Measurements from ENCODE around the gene FAM153A. TPM values are rescaled to one million over a fixed set of nuclear protein-coding genes. Genes with fewer than 3 reads are reported as not detected.
"Not testable (repeated sequence)": the region's sequence is repeated elsewhere in the genome, so short reads cannot be mapped to it uniquely, and the experiment has no call there.

FAM153A gene
- 100 to 1,000 TPM; 116 to 117 TPM for total RNA-seq
- polyA plus RNA-seq, result 1 to 10 TPM in 2 of 3 donors, under 1 TPM in 1; 0.60 to 1.8 (median 1.6) TPM
- total RNA-seq, result 5.0 to 80.2 (median 33.7) reads per million in 6 experiments

GRCh38 chr5:177782792-177783633 lies at the start of gene FAM153A:
TSS of gene FAM153A (minus strand) at chr5:177782899.
- peak in 2 of 10 donors; percentile 6 to 46 for DNase-seq
- H3K36me3 Mint-ChIP-seq, POLR2A ChIA-PET, H3K27me3 Mint-ChIP-seq, H3K9me3 Mint-ChIP-seq, H3K4me1 Mint-ChIP-seq: not testable (repeated sequence)
- peak; percentile 98 to 99 for ATAC-seq
- H3K27ac Mint-ChIP-seq, result peak within 1 kb of the TSS in 3 of 10 donors; percentile 29 to 71 (median 43)
- H3K4me3 Mint-ChIP-seq, result peak within 1 kb of the TSS in 5 of 10 donors; percentile 27 to 77 (median 55)

- POLR2A ChIA-PET, H3K9me3 Mint-ChIP-seq, H3K27me3 Mint-ChIP-seq, H3K4me3 Mint-ChIP-seq, DNase-seq, ATAC-seq: not testable (repeated sequence)
- peaks cover 4 to 16% (median 11%) of the 10 kb centered on the region in 4 donors for H3K4me1 Mint-ChIP-seq
- peak overlapping the region in 1 of 10 donors; percentile 56 for H3K27ac Mint-ChIP-seq
- peaks cover 0 to 15% (median 2%) of the 10 kb centered on the region in 3 donors for H3K36me3 Mint-ChIP-seq
Observed at GRCh38 chr5:177832287-177832686, 49.6 kb upstream of the FAM153A start.

DNA sequence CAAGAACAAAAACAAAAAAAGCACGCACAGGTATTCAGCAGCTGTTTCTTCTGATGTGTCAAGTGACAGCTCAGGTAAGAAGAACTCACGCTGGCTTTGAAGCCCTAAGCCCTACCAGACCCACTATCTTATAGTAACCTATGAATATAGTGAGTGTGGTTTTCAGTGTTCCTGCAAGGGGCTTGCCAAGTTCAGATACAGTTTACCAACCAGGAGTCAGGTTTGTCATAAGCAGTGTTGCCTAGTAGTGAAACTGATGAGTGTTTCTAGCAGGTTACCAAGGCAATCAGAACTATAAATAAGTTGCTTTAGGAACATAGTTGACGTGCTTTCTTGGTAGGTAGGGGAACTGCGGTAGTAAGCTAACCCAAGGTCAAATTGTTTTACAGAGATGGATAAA lies 43.4 kb upstream of the FAM153A start:
- H3K4me3 Mint-ChIP-seq, H3K9me3 Mint-ChIP-seq, H3K4me1 Mint-ChIP-seq, H3K27ac Mint-ChIP-seq, H3K36me3 Mint-ChIP-seq, H3K27me3 Mint-ChIP-seq, POLR2A ChIA-PET: not testable (repeated sequence)
- ATAC-seq, result peak; percentile 95 to 96
- DNase-seq, result peak in 8 of 10 donors; percentile 12 to 70 (median 49)

- H3K27ac Mint-ChIP-seq, DNase-seq, H3K9me3 Mint-ChIP-seq, H3K36me3 Mint-ChIP-seq, POLR2A ChIA-PET, H3K4me3 Mint-ChIP-seq, H3K27me3 Mint-ChIP-seq, H3K4me1 Mint-ChIP-seq, ATAC-seq: not testable (repeated sequence)
Observed at GRCh38 chr5:177824776-177825175, 42.1 kb upstream of the FAM153A start.

- DNase-seq, H3K9me3 Mint-ChIP-seq, H3K27me3 Mint-ChIP-seq, H3K27ac Mint-ChIP-seq, ATAC-seq, H3K4me3 Mint-ChIP-seq, H3K36me3 Mint-ChIP-seq, POLR2A ChIA-PET, H3K4me1 Mint-ChIP-seq: not testable (repeated sequence)
Observed at GRCh38 chr5:177822489-177822888, 39.8 kb upstream of the FAM153A start.

GRCh38 chr5:177819664-177820063 lies 37.0 kb upstream of the FAM153A start:
- H3K4me1 Mint-ChIP-seq, H3K27ac Mint-ChIP-seq, POLR2A ChIA-PET, H3K36me3 Mint-ChIP-seq, H3K4me3 Mint-ChIP-seq, H3K27me3 Mint-ChIP-seq, DNase-seq, H3K9me3 Mint-ChIP-seq: not testable (repeated sequence)
- peak in 1 of 2 donors; percentile 53 for ATAC-seq

DNA sequence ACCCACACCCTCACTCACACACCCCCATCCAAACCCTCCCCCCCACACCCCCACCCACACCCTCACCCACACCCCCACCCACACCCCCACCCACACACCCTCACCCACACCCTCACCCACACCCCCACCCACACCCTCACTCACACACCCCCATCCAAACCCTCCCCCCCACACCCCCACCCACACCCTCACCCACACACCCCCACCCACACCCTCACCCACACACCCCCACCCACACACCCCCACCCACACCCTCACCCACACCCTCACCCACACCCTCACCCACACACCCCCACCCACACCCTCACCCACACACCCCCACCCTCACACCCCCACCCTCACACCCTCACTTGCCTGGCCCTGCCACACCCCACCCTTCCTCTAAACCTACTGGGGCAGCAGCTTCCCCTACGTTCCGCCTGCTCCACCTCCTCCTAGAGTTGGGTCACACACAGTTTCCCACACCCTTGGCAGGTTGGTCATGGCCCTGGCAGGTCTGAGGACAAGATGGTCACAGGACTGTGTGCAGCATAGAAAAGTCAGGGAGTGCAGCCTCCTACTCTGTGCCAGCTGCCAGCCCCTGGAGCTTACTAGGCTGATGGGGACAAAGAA lies 30.2 kb upstream of the FAM153A start:
- ATAC-seq (peak; percentile 61 to 69), DNase-seq (peak in 1 of 10 donors; percentile 67)
- H3K9me3 Mint-ChIP-seq, H3K27me3 Mint-ChIP-seq, POLR2A ChIA-PET, H3K27ac Mint-ChIP-seq, H3K4me3 Mint-ChIP-seq, H3K36me3 Mint-ChIP-seq, H3K4me1 Mint-ChIP-seq: not testable (repeated sequence)

DNA sequence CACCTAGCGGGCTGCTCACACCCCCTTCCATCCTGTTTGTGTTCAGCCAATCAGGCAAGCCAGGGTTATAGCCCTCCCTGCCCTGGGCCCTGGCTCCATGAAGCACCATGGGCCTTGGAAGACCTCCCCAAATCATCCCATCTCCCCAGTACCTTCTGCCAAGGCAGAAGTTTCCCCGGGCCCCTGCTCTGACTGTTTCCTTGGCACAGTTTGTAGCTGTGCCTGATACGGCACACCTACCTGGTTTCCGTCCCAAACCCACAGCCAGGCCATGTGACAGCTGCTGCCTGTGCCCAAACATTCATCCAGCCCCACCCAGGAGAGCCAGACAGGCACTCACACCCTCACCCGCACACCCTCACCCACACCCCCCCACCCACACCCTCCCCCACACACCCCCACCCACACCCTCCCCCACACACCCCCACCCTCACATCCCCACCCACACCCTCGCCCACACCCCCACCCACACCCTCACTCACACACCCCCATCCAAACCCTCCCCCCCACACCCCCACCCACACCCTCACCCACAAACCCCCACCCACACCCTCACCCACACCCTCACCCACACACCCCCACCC lies 29.6 kb upstream of the FAM153A start:
- H3K27me3 Mint-ChIP-seq, H3K36me3 Mint-ChIP-seq, H3K4me1 Mint-ChIP-seq, POLR2A ChIA-PET, H3K9me3 Mint-ChIP-seq: not testable (repeated sequence)
- peak overlapping the region in 4 of 10 donors; percentile 32 to 49 (median 39) for H3K4me3 Mint-ChIP-seq
- DNase-seq (peak in 3 of 10 donors; percentile 24 to 78 (median 25)), ATAC-seq (peak; percentile 70 to 72)
- peak overlapping the region in 3 of 10 donors; percentile 35 to 86 (median 83) for H3K27ac Mint-ChIP-seq

DNA sequence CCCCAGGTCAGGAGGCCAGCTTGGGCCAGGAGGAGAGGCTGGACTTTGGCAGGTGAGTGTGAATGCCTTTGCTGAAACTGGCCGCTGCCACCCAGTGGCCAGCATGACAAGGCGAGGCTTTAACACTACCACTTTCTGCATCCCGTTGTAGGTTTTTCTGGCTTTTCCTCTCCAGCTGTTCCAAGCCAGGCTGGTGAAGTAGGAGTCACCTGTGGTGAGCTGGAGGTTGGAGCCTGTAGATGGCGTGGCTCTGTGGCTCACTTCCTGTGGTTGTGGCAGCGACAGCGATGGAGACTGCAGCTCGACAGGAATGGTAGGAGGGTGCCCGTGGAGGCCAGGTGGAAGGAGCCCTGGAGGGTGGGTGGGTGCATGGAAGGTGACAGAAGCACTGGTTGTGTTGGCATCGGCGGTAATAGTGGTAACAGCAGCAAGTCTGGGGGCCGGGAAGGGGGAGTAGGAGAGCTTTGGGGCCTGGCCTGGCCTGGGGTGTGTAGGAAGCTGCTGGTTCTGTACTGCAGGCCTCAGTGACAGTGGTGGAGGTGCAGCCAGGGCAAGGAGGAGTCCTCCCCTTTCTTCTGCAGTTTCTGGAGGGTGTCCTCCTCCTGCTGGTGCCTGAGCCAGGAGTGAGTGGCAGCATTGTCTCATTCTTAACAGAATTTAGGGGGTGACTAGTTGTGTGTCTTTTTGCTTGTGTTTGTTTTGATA lies 26.7 kb upstream of the FAM153A start:
- DNase-seq, result peak in 8 of 10 donors; percentile 27 to 74 (median 41)
- H3K36me3 Mint-ChIP-seq, POLR2A ChIA-PET, H3K9me3 Mint-ChIP-seq, H3K4me1 Mint-ChIP-seq, H3K27me3 Mint-ChIP-seq: not testable (repeated sequence)
- H3K4me3 Mint-ChIP-seq, result peak overlapping the region in 9 of 10 donors; percentile 50 to 83 (median 67)
- peak; percentile 51 to 67 for ATAC-seq
- peak overlapping the region in 5 of 10 donors; percentile 44 to 91 (median 79) for H3K27ac Mint-ChIP-seq

- H3K36me3 Mint-ChIP-seq, H3K9me3 Mint-ChIP-seq, POLR2A ChIA-PET, DNase-seq, H3K27me3 Mint-ChIP-seq, H3K4me1 Mint-ChIP-seq, ATAC-seq: not testable (repeated sequence)
- H3K27ac Mint-ChIP-seq, result peak overlapping the region in 6 of 10 donors; percentile 27 to 86 (median 47)
- peak overlapping the region in 3 of 10 donors; percentile 30 to 74 (median 33) for H3K4me3 Mint-ChIP-seq
Observed at GRCh38 chr5:177808420-177808819, 25.7 kb upstream of the FAM153A start.

DNA sequence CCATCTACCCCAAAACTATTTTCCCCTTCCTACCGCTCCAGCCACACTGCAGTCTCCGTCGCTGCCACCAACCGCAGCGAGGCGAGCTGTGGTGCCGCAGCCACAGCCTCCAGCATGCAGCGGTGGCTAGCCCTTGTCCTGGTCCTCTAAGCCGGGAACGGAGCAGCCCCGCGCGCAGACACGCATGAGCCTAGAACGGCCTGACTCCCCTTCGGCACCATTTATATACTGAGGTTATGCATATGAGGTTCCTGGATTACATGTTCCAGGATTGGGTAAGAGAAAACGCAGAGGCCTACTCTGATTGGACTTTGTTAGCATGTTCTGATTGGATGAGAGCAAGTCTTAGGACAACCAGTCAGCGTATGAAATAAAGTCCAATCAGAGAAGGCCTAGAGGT lies 24.6 kb upstream of the FAM153A start:
- H3K27me3 Mint-ChIP-seq, H3K9me3 Mint-ChIP-seq, DNase-seq, ATAC-seq, H3K36me3 Mint-ChIP-seq, POLR2A ChIA-PET, H3K4me1 Mint-ChIP-seq, H3K4me3 Mint-ChIP-seq: not testable (repeated sequence)
- peak overlapping the region in 6 of 10 donors; percentile 48 to 89 (median 79) for H3K27ac Mint-ChIP-seq

GRCh38 chr5:177801427-177801826 lies 18.7 kb upstream of the FAM153A start:
- peaks cover 0 to 11% (median 0%) of the 10 kb centered on the region in 4 donors for H3K4me1 Mint-ChIP-seq
- H3K27me3 Mint-ChIP-seq, POLR2A ChIA-PET, H3K9me3 Mint-ChIP-seq, H3K36me3 Mint-ChIP-seq: not testable (repeated sequence)
- H3K27ac Mint-ChIP-seq, result peak overlapping the region in 7 of 10 donors; percentile 72 to 93 (median 80)
- ATAC-seq, result peak; percentile 80 to 99
- H3K4me3 Mint-ChIP-seq, result peak overlapping the region in 6 of 10 donors; percentile 17 to 74 (median 64)
- DNase-seq, result peak in 5 of 10 donors; percentile 7 to 64 (median 30)
